ENCODE measurements around the gene KREMEN2.

KREMEN2 gene

GRCh38 chr16:2923481-2923880, 40.6 kb upstream of the KREMEN2 start:
- H3K4me3 ChIP-seq (ENCODE audit: insufficient read depth, low read length, poor library complexity, severe bottlenecking) = no peak overlapping the region
- no peak overlapping the region for H3K27ac ChIP-seq (ENCODE audit: low read depth, low read length)
- TF ChIP-seq EZH2phosphoT487 (conservative IDR thresholded peaks at IDR 0.05; ENCODE audit: low read length) = no peak
- TF ChIP-seq CTCF (IDR thresholded peaks at IDR 0.05; ENCODE audit: insufficient read depth, low read length, poor library complexity, severe bottlenecking) = no peak
- H3K9me3 ChIP-seq (ENCODE audit: insufficient read depth, low read length) = no peaks in the 10 kb centered on the region
- no peak overlapping the region for H3K9ac ChIP-seq (ENCODE audit: low read length)
- no peak overlapping the region for H3K4me2 ChIP-seq (ENCODE audit: low read depth, low read length, poor library complexity, severe bottlenecking)
- H3F3A ChIP-seq (ENCODE audit: insufficient read depth) = peaks cover 4% of the 10 kb centered on the region; the same call in 1 of the 2 replicates
- H4K20me1 ChIP-seq (ENCODE audit: low read depth, low read length) = no peaks in the 10 kb centered on the region
- no peak overlapping the region for H2AFZ ChIP-seq (ENCODE audit: low read depth, low read length, severe bottlenecking)
- no peaks in the 10 kb centered on the region for H3K27me3 ChIP-seq (ENCODE audit: low read length)
- no peaks in the 10 kb centered on the region for H3K9me2 ChIP-seq (replicated peaks; ENCODE audit: insufficient read depth, low read length)
- H3K36me3 ChIP-seq (ENCODE audit: low read length) = no peaks in the 10 kb centered on the region
- H3K79me2 ChIP-seq (ENCODE audit: insufficient read depth, low read length) = no peaks in the 10 kb centered on the region

GRCh38 chr16:2924901-2925755, 38.9 kb upstream of the KREMEN2 start:
- Histone ChIP-seq H3K27ac (ENCODE audit: low read depth, low read length) (no peak overlapping the region), H3K9ac (ENCODE audit: low read length) (no peak overlapping the region), H4K20me1 (ENCODE audit: low read depth, low read length) (no peaks in the 10 kb centered on the region), H3K4me3 (ENCODE audit: insufficient read depth, low read length, poor library complexity, severe bottlenecking) (no peak overlapping the region), H3K36me3 (ENCODE audit: low read length) (no peaks in the 10 kb centered on the region), H3K79me2 (ENCODE audit: insufficient read depth, low read length) (no peaks in the 10 kb centered on the region), H3K9me2 (replicated peaks; ENCODE audit: insufficient read depth, low read length) (no peaks in the 10 kb centered on the region), H3F3A (ENCODE audit: insufficient read depth) (no peaks in the 10 kb centered on the region), H2AFZ (ENCODE audit: low read depth, low read length, severe bottlenecking) (no peak overlapping the region), H3K27me3 (ENCODE audit: low read length) (no peaks in the 10 kb centered on the region), H3K4me2 (ENCODE audit: low read depth, low read length, poor library complexity, severe bottlenecking) (no peak overlapping the region), H3K9me3 (ENCODE audit: insufficient read depth, low read length) (no peaks in the 10 kb centered on the region)
- no peak for TF ChIP-seq CTCF (IDR thresholded peaks at IDR 0.05; ENCODE audit: insufficient read depth, low read length, poor library complexity, severe bottlenecking)
- no peak for TF ChIP-seq EZH2phosphoT487 (conservative IDR thresholded peaks at IDR 0.05; ENCODE audit: low read length)

- no peaks in the 10 kb centered on the region for H3K9me3 ChIP-seq (ENCODE audit: insufficient read depth, low read length)
- no peaks in the 10 kb centered on the region for H3K36me3 ChIP-seq (ENCODE audit: low read length)
- no peaks in the 10 kb centered on the region for H3K79me2 ChIP-seq (ENCODE audit: insufficient read depth, low read length)
- H3K9me2 ChIP-seq (replicated peaks; ENCODE audit: insufficient read depth, low read length) = no peaks in the 10 kb centered on the region
- H3K27me3 ChIP-seq (ENCODE audit: low read length) = no peaks in the 10 kb centered on the region
- H3K27ac ChIP-seq (ENCODE audit: low read depth, low read length) = no peak overlapping the region
- TF ChIP-seq EZH2phosphoT487 (conservative IDR thresholded peaks at IDR 0.05; ENCODE audit: low read length) (no peak), CTCF (IDR thresholded peaks at IDR 0.05; ENCODE audit: insufficient read depth, low read length, poor library complexity, severe bottlenecking) (no peak)
- H3K4me3 ChIP-seq (ENCODE audit: insufficient read depth, low read length, poor library complexity, severe bottlenecking) = no peak overlapping the region
- no peaks in the 10 kb centered on the region for H4K20me1 ChIP-seq (ENCODE audit: low read depth, low read length)
- no peak overlapping the region for H3K9ac ChIP-seq (ENCODE audit: low read length)
- no peak overlapping the region for H2AFZ ChIP-seq (ENCODE audit: low read depth, low read length, severe bottlenecking)
- no peak overlapping the region for H3K4me2 ChIP-seq (ENCODE audit: low read depth, low read length, poor library complexity, severe bottlenecking)
- H3F3A ChIP-seq (ENCODE audit: insufficient read depth) = no peaks in the 10 kb centered on the region
These were observed 38.0 kb upstream of the KREMEN2 start for GRCh38 chr16:2925951-2926649.
